ENCODE measurements around the gene TRMO. TPM values are rescaled to one million over a fixed set of nuclear protein-coding genes. Genes with fewer than 3 reads are reported as not detected.

Gene TRMO
- total RNA-seq, 1 experiment from 2014 or later = 10.4 TPM

GRCh38 chr9:97854696-97855485, 67.4 kb downstream of the TRMO start:
- intact Hi-C loops (cut with micrococcal nuclease; ENCODE audit: unreplicated experiment) = no loop called here
- ATAC-seq = no peak
- no peak overlapping the region for H3K27ac ChIP-seq (ENCODE audit: low read length)
- TF ChIP-seq CTCF (IDR thresholded peaks at IDR 0.05) (no peak), REST (IDR thresholded peaks at IDR 0.05; ENCODE audit: insufficient read depth in 1 of 2, low read depth in 2 of 2, low read length in 1 of 2) (no peak)
- no peaks in the 10 kb centered on the region for H3K9me3 ChIP-seq (ENCODE audit: control insufficient read depth, insufficient read depth, low read depth, low read length)
- no peak overlapping the region for H3K4me3 ChIP-seq (ENCODE audit: low read depth in 2 of 2, low read length in 2 of 2)
- BruUV-seq (replicated peaks) = no TSS peak
- H3K4me1 ChIP-seq (ENCODE audit: control insufficient read depth, insufficient read depth, low read length) = no peaks in the 10 kb centered on the region
- in situ Hi-C loops (cut with HindIII; ENCODE audit: low pct_unique_long_range_greater_than_20kb, low sequenced_read_pairs) = no loop called here
- CTCF ChIA-PET = no interaction called here
- H3K36me3 ChIP-seq (ENCODE audit: control insufficient read depth, insufficient read depth, low read length) = no peaks in the 10 kb centered on the region
- no peak for DNase-seq (ENCODE audit: low read depth, low spot score)
- POLR2A ChIA-PET = no interaction called here
- no peaks in the 10 kb centered on the region for H3K27me3 ChIP-seq (ENCODE audit: control insufficient read depth, insufficient read depth, low read length)

Other genes starting within 250 kb of the TRMO start
- 7.1 TPM for gene XPA, start 225.2 kb downstream of the TRMO start, total RNA-seq (2021; ENCODE audit: unreplicated experiment)
- 0.82 TPM for gene FOXE1, start 69.3 kb downstream of the TRMO start, total RNA-seq (2021; ENCODE audit: unreplicated experiment)
- not detected for gene HEMGN, start 15.7 kb upstream of the TRMO start, total RNA-seq (2021; ENCODE audit: unreplicated experiment)
- 109 TPM for gene ANP32B, start 60.8 kb upstream of the TRMO start, total RNA-seq (2021; ENCODE audit: unreplicated experiment)
- 41.0 TPM for gene NANS, start 134.2 kb upstream of the TRMO start, total RNA-seq (2021; ENCODE audit: unreplicated experiment)
- 9.7 TPM for gene TRIM14, start 196.7 kb upstream of the TRMO start, total RNA-seq (2021; ENCODE audit: unreplicated experiment)

Data from Panc1 (cell line).